GM08714 (cell line): ENCODE data around the gene HTR3C.
"Not testable (repeated sequence)": the region's sequence is repeated elsewhere in the genome, so short reads cannot be mapped to it uniquely, and the experiment has no call there.

Experiments
- H3K4me3 ChIP-seq: fragments of 200-500 bp; sonication (Bioruptor generic); 2 replicates; pipeline ENCODE4 v1.5.1; 2014; ENCODE audit warnings: mild to moderate bottlenecking, low read length, inconsistent platforms
- ZNF274 ChIP-seq: IDR thresholded peaks from 2 replicates; pipeline ENCODE4 v1.6.1; 2012; ENCODE audit warnings: mild to moderate bottlenecking, low read depth, low read length

HTR3C gene, protein sequence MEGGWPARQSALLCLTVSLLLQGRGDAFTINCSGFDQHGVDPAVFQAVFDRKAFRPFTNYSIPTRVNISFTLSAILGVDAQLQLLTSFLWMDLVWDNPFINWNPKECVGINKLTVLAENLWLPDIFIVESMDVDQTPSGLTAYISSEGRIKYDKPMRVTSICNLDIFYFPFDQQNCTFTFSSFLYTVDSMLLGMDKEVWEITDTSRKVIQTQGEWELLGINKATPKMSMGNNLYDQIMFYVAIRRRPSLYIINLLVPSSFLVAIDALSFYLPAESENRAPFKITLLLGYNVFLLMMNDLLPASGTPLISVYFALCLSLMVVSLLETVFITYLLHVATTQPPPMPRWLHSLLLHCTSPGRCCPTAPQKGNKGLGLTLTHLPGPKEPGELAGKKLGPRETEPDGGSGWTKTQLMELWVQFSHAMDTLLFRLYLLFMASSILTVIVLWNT

GRCh38 chr3:184052767-184053166 is at the start of gene HTR3C:
TSS of gene HTR3C (plus strand) at chr3:184053047. CDS start at chr3:184053081, 34 bp downstream.
- no peak within 1 kb of the TSS for H3K4me3 ChIP-seq
- no peak for TF ChIP-seq ZNF274

DNA sequence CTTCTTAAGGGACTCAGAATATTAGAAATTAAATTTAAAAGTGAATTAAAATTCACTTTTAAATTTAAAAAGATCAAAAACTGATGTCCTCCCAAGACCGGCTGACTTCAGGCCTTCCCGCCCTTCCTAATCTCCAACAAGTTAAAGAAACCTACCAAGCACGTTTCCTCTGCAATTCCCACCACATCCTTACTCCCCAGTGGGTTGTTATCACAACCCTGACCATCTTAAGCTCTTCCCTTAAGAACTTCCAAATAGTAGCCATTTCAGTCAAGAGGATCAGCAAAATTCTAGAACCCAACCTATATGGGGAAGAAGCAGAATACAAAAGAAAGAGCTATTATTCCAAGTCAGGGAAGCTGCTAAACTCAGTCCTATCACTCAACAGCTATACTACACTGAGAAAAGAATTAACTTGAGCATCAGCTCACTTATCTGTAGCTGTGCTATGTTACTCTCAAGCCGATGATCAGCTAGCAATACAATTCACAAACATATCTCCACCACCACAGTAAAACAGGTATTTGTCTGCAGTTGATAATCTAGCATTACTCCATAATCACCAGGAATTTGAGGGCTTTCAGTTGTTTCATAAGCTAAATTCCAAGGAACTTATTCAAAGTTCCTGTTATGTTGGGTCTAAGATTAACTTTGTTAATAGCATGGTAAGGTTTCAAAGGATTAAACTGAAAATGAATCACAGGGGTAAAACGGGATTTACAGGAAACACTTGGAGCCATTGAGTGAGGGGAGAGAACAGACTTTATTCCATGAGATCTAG is 49.5 kb upstream of the HTR3C start:
- TF ChIP-seq ZNF274 = no peak
- H3K4me3 ChIP-seq = no peak overlapping the region

DNA sequence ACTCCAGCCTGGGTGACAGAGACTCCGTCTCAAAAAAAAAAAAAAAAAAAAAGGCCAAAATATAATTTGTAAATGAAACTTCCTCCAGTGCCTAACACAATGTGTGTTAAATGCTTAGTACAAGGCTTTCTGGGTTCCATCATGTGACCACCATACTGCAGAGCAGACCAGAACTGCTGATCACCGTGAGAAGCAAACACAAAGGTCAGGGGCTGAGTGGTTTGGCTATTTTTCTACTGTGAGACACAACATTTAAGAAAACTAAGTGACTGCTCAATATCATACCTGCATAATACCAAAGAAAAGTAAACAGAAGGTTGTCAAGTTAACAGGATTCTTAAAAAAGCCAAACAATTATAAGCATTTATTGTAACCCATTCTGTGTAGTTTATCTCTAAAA is 48.4 kb upstream of the HTR3C start:
- H3K4me3 ChIP-seq = no peak overlapping the region
- TF ChIP-seq ZNF274 = no peak

GRCh38 chr3:184005941-184006507 is 46.8 kb upstream of the HTR3C start:
- H3K4me3 ChIP-seq = no peak overlapping the region
- TF ChIP-seq ZNF274 = no peak

GRCh38 chr3:184007143-184007813 is 45.6 kb upstream of the HTR3C start:
- not testable (repeated sequence) for H3K4me3 ChIP-seq

- no peak for TF ChIP-seq ZNF274
- H3K4me3 ChIP-seq = no peak overlapping the region
Observed at GRCh38 chr3:184008161-184008560, 44.7 kb upstream of the HTR3C start.

- TF ChIP-seq ZNF274 = no peak
- no peak overlapping the region for H3K4me3 ChIP-seq
Observed at GRCh38 chr3:184011230-184011876, 41.5 kb upstream of the HTR3C start.

- no peak overlapping the region for H3K4me3 ChIP-seq
- TF ChIP-seq ZNF274 = no peak
Observed at GRCh38 chr3:184011937-184012889, 40.6 kb upstream of the HTR3C start.

DNA sequence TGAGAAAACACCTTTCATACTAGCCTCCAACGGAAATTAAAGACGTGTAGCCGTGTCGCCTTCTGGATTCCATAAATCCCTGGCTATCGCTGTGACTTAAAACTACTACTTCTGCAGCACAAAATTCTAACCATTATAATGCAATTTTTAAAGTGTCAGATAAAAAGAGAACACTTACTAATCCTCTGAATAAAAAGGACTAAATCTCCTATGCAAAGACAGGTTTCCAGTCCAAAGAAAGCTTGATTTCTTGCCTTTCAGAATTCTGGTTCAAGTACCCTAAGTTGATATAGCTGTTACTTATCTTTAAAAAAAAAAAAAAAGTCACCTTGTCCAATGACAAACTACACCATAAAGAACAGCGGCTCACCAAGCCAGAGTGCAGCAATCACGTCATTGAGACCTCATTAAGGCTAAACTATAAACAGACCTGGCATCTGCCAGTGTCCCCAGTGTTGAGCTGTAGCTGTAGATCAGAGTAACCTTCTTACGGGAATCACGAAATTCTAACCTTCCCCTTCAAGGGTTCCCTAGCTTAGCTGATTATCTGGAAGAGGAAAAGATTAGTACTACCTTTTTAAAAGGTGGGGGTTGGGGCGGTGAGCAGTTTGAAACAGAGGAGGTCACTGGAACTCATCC is 37.3 kb upstream of the HTR3C start:
- TF ChIP-seq ZNF274 = no peak
- no peak overlapping the region for H3K4me3 ChIP-seq

- H3K4me3 ChIP-seq = no peak overlapping the region
- no peak for TF ChIP-seq ZNF274
Observed at GRCh38 chr3:184016169-184016570, 36.7 kb upstream of the HTR3C start.

DNA sequence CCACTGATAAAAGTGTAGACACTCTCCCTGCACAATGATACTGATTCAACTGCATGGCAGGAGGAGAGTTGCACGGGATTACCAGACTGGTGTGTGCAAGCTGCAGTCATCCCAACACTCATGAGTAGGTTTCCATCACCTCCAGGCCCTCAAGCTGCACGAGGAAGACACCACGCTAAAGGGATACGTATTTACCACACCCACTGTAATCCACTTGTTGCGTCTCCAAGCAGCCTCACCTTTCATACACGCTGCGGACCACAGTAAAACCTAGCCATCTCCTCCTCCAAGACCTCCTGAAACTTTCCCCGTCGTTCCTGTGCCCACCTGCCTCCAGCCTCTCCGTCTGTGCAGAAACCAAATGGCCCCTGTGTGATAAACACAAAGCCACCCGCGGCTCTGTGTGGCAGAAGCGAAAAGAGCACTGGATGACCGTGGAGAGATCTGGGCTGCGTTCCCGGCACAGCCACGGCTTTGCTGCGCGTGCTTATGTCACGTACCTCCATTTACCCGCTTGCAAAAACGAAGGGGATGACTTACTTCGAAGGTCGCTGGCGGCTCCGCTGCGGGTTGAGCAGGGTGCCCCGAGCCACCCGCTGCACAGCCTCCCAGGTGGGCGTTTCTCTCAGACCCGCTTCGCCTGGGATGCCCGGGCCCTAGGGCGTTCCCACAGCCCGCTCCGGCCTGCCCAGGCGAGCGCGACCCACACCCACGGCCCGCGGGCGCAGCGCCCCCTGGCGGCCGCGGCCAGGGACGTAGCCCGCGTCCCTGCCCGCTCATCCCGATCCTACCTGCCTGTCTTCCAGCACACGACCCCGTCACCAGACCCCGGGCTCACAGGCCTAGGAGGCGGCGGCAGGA is 35.8 kb upstream of the HTR3C start:
- peak overlapping the region; percentile 74 for H3K4me3 ChIP-seq
- no peak for TF ChIP-seq ZNF274

DNA sequence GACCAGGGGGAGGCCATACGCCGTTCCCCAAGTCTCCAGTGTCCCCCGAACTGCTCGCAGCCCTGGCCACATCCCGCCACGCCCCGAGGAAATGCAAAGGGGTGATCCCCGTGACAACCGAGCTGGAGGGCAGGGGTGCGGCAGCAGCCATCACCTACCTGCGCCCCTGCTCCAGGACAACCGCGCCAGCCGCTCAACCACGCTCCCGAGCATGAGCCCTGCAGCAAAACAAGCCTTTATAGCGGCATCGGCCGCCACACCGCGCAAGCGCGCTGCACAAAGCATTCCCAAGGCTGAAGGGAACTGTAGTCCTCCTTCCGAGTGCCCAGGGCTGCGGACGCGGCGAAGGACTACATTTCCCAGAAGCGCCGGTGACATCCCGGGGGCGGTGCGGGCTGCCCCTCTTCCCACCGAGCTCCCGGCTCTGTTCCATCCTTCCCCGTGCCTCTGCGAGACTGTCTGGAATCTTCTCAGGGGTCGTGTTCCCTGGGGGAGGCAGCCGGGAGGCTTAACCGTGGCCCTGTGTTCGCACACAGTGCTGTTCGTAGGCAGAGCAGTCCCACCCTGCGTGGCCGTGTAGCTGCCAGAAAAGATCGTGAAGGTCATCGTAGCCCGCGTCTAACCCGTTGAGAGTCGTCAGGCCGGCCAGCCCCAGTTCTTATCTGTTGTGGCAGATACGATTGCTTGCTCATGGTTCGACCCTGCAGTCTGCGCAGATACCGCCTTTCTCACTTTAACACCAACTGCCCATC is 35.0 kb upstream of the HTR3C start, which contains the start of gene ABCC5:
Gene ABCC5, minus strand, starts transcription at position 213 of the 752 bp plus-strand sequence. CDS start 3,492 bp downstream, outside the sequence.
- TF ChIP-seq ZNF274 = no peak
- peak within 1 kb of the TSS; percentile 74 for H3K4me3 ChIP-seq
